Neural cell (in vitro differentiated cells): ENCODE measurements around the gene SESN1. TPM values are rescaled to one million over a fixed set of nuclear protein-coding genes. Genes with fewer than 3 reads are reported as not detected.

Source experiments
- H2AFZ ChIP-seq: fragments of 200-600, 300-800 bp; sonication (generic), shearing (Covaris generic); 2 replicates; pipeline ENCODE4 v1.6.0; 2014; ENCODE audit warnings: low read depth, mild to moderate bottlenecking, antibody characterized with exemption, low read length, moderate library complexity
- H3F3A ChIP-seq: fragments of 200-600 bp; shearing (Covaris generic); 2 replicates; pipeline ENCODE4 v1.6.1; 2016; ENCODE audit warnings: mild to moderate bottlenecking, moderate library complexity, mixed read lengths, antibody characterized with exemption, low read length; ENCODE audit not compliant: insufficient read depth, poor library complexity, severe bottlenecking
- H3K27ac ChIP-seq: fragments of 200-600, 300-800 bp; sonication (generic), shearing (Covaris generic); 2 replicates; pipeline ENCODE4 v1.5.1; 2014; ENCODE audit warnings: mild to moderate bottlenecking, low read length, moderate library complexity
- H3K27me3 ChIP-seq: fragments of 300-800, 200-600 bp; sonication (generic), shearing (Covaris generic); 2 replicates; pipeline ENCODE4 v1.6.0; 2014; ENCODE audit warnings: mild to moderate bottlenecking, low read depth, low read length, moderate library complexity; ENCODE audit not compliant: insufficient read depth
- H3K36me3 ChIP-seq: fragments of 300-800, 200-600 bp; sonication (generic), shearing (Covaris generic); 2 replicates; pipeline ENCODE4 v1.5.1; 2014; ENCODE audit warnings: mild to moderate bottlenecking, antibody characterized with exemption, low read length, moderate library complexity; ENCODE audit not compliant: insufficient read depth
- H3K4me2 ChIP-seq: fragments of 300-800, 200-600 bp; sonication (generic), shearing (Covaris generic); 2 replicates; pipeline ENCODE4 v1.6.0; 2014; ENCODE audit warnings: mild to moderate bottlenecking, low read length
- H3K4me3 ChIP-seq: fragments of 300-800, 200-600 bp; sonication (generic), shearing (Covaris generic); 2 replicates; pipeline ENCODE4 v1.5.1; 2014; ENCODE audit warnings: mild to moderate bottlenecking, low read length, moderate library complexity
- H3K79me2 ChIP-seq: fragments of 200-600 bp; shearing (Covaris generic); replicated peaks from 2 replicates; pipeline ENCODE4 v1.6.0; 2014; ENCODE audit warnings: mild to moderate bottlenecking, low read length, moderate library complexity; ENCODE audit not compliant: insufficient read depth
- H3K9ac ChIP-seq: fragments of 300-800, 200-600 bp; sonication (generic), shearing (Covaris generic); 2 replicates; pipeline ENCODE4 v1.6.1; 2016; ENCODE audit warnings: mild to moderate bottlenecking, low read length, mixed read lengths
- H3K9me2 ChIP-seq: fragments of 200-600 bp; shearing (Covaris generic); 2 replicates; pipeline ENCODE4 v1.6.1; 2016; ENCODE audit warnings: mild to moderate bottlenecking, low read length, mixed read lengths; ENCODE audit not compliant: insufficient read depth
- H3K9me3 ChIP-seq: fragments of 200-600, 300-800 bp; sonication (generic), shearing (Covaris generic); 2 replicates; pipeline ENCODE4 v1.6.1; 2016; ENCODE audit warnings: mild to moderate bottlenecking, mixed run types, low read length, moderate library complexity, mixed read lengths
- H4K20me1 ChIP-seq: fragments of 200-600 bp; shearing (Covaris generic); 2 replicates; pipeline ENCODE4 v1.6.1; 2016; ENCODE audit warnings: mild to moderate bottlenecking, mixed run types; ENCODE audit not compliant: insufficient read depth
- EP300 ChIP-seq: fragments of 450-650 bp; conservative IDR thresholded peaks from 2 replicates; pipeline ENCODE4 v1.6.1; 2014; ENCODE audit warnings: antibody characterized with exemption, mild to moderate bottlenecking, moderate library complexity; ENCODE audit not compliant: poor library complexity, severe bottlenecking
- EZH2 ChIP-seq: fragments of 200-600, 300-800 bp; shearing (Covaris generic), sonication (generic); IDR thresholded peaks from 2 replicates; pipeline ENCODE4 v1.6.1; 2014; ENCODE audit warnings: antibody characterized with exemption, low read length, borderline replicate concordance, mild to moderate bottlenecking; ENCODE audit not compliant: insufficient read depth, poor library complexity, severe bottlenecking
- MXI1 ChIP-seq: fragments of 450-650 bp; conservative IDR thresholded peaks from 2 replicates; pipeline ENCODE4 v1.6.1; 2014; ENCODE audit warnings: antibody characterized with exemption, mild to moderate bottlenecking; ENCODE audit not compliant: poor library complexity, severe bottlenecking
- POLR2AphosphoS5 ChIP-seq: IDR thresholded peaks from 2 replicates; pipeline ENCODE4 v1.6.1; 2012
- RAD21 ChIP-seq: fragments of 450-650 bp; conservative IDR thresholded peaks from 2 replicates; pipeline ENCODE4 v1.6.1; 2014; ENCODE audit warnings: antibody characterized with exemption, mild to moderate bottlenecking, moderate library complexity
- polyA plus RNA-seq: library from polyadenylated mRNA; depleted of rRNA; stranded (reverse); fragments of >200 nt; gene quantifications from 2 replicates; pipeline ENCODE4 v1.2.3, GENCODE V29; 2014
- small RNA-seq, 3 experiments: library from RNA; depleted of rRNA; stranded (forward); fragments of <200 nt; gene quantifications; one replicate each; pipeline ENCODE3, GENCODE V24; 2012
- TF ChIP-seq, protein P1 (sequence below): fragments of 450-650 bp; IDR thresholded peaks from 2 replicates; pipeline ENCODE4 v1.5.1; 2014; ENCODE audit warnings: antibody characterized with exemption, mild to moderate bottlenecking, moderate library complexity; ENCODE audit not compliant: poor library complexity, severe bottlenecking
- TF ChIP-seq, protein P2 (sequence below): IDR thresholded peaks from 2 replicates; pipeline ENCODE4 v1.6.1; 2012; ENCODE audit warnings: borderline replicate concordance

Gene SESN1
- polyA plus RNA-seq, 1 donor from 2014 or later: 46.4 TPM

DNA sequence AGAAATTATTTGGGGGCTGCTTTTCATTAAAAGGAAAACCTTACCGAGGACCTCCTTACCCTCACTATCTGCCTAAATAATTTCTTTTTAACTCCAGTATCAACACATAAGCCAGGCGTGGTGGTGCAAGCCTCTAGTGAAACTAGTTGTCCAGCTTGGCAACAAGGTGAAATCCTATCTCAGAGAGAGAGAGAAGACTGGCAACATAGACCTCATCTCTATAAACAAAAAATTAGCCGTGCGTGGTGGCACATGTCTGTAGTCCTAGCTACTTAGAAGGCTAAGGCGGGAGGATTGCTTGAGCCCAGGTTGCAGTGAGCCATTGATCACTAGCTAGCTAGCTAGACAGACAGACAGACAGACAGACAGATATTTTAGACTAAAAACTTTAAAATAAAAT lies 153.9 kb downstream of the SESN1 start:
- H3K4me3 ChIP-seq: no peak overlapping the region
- H3F3A ChIP-seq: no peaks in the 10 kb centered on the region
- no peak overlapping the region for H2AFZ ChIP-seq
- H3K9me3 ChIP-seq: no peaks in the 10 kb centered on the region
- no peaks in the 10 kb centered on the region for H3K27me3 ChIP-seq
- H3K36me3 ChIP-seq: no peaks in the 10 kb centered on the region
- no peaks in the 10 kb centered on the region for H4K20me1 ChIP-seq
- H3K4me2 ChIP-seq: no peak overlapping the region
- H3K27ac ChIP-seq: no peak overlapping the region
- TF ChIP-seq POLR2AphosphoS5 (no peak), RAD21 (no peak), MXI1 (no peak), EZH2 (no peak)
- no peaks in the 10 kb centered on the region for H3K9me2 ChIP-seq
- no peak overlapping the region for H3K9ac ChIP-seq
- H3K79me2 ChIP-seq: no peaks in the 10 kb centered on the region

- Histone ChIP-seq H3K36me3 (no peaks in the 10 kb centered on the region), H3K79me2 (no peaks in the 10 kb centered on the region)
These were observed 157.5 kb downstream of the SESN1 start for GRCh38 chr6:108937170-108937569.

More at GRCh38 chr6:108937170-108937569, 157.5 kb downstream of the SESN1 start:
- no peak overlapping the region for H3K27ac ChIP-seq
- no peaks in the 10 kb centered on the region for H4K20me1 ChIP-seq
- H3F3A ChIP-seq: no peaks in the 10 kb centered on the region
- no peaks in the 10 kb centered on the region for H3K9me3 ChIP-seq
- TF ChIP-seq, protein P1, sequence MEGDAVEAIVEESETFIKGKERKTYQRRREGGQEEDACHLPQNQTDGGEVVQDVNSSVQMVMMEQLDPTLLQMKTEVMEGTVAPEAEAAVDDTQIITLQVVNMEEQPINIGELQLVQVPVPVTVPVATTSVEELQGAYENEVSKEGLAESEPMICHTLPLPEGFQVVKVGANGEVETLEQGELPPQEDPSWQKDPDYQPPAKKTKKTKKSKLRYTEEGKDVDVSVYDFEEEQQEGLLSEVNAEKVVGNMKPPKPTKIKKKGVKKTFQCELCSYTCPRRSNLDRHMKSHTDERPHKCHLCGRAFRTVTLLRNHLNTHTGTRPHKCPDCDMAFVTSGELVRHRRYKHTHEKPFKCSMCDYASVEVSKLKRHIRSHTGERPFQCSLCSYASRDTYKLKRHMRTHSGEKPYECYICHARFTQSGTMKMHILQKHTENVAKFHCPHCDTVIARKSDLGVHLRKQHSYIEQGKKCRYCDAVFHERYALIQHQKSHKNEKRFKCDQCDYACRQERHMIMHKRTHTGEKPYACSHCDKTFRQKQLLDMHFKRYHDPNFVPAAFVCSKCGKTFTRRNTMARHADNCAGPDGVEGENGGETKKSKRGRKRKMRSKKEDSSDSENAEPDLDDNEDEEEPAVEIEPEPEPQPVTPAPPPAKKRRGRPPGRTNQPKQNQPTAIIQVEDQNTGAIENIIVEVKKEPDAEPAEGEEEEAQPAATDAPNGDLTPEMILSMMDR: no peak
- TF ChIP-seq EP300: no peak
- TF ChIP-seq, protein P2, sequence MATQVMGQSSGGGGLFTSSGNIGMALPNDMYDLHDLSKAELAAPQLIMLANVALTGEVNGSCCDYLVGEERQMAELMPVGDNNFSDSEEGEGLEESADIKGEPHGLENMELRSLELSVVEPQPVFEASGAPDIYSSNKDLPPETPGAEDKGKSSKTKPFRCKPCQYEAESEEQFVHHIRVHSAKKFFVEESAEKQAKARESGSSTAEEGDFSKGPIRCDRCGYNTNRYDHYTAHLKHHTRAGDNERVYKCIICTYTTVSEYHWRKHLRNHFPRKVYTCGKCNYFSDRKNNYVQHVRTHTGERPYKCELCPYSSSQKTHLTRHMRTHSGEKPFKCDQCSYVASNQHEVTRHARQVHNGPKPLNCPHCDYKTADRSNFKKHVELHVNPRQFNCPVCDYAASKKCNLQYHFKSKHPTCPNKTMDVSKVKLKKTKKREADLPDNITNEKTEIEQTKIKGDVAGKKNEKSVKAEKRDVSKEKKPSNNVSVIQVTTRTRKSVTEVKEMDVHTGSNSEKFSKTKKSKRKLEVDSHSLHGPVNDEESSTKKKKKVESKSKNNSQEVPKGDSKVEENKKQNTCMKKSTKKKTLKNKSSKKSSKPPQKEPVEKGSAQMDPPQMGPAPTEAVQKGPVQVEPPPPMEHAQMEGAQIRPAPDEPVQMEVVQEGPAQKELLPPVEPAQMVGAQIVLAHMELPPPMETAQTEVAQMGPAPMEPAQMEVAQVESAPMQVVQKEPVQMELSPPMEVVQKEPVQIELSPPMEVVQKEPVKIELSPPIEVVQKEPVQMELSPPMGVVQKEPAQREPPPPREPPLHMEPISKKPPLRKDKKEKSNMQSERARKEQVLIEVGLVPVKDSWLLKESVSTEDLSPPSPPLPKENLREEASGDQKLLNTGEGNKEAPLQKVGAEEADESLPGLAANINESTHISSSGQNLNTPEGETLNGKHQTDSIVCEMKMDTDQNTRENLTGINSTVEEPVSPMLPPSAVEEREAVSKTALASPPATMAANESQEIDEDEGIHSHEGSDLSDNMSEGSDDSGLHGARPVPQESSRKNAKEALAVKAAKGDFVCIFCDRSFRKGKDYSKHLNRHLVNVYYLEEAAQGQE: no peak
- no peak for TF ChIP-seq EZH2
- TF ChIP-seq MXI1: no peak
- no peak overlapping the region for H3K9ac ChIP-seq
- no peak overlapping the region for H2AFZ ChIP-seq
- H3K4me2 ChIP-seq: no peak overlapping the region
- no peaks in the 10 kb centered on the region for H3K9me2 ChIP-seq
- no peak overlapping the region for H3K4me3 ChIP-seq
- no peaks in the 10 kb centered on the region for H3K27me3 ChIP-seq

Small RNAs within 50 kb of the gene (small RNA-seq; reads per million reads assigned to genes)
- gene RNU6-653P: 0 reads per million in 3 experiments

Other genes with a start within 250 kb of the SESN1 start
- 18.6 and 18.8 TPM in 2 replicates for gene ARMC2, start 246.4 kb downstream of the SESN1 start, polyA plus RNA-seq
- gene CEP57L1, start 661 bp upstream of the SESN1 start, polyA plus RNA-seq: 19.7 and 25.4 TPM in 2 replicates